VCaP (cell line): ENCODE measurements around the gene IGF1R.

ENCODE experiments used
- H3K27ac ChIP-seq: fragments of 450-650 bp; 2 replicates; pipeline ENCODE4 v1.5.1; 2017
- CTCF ChIP-seq: fragments of 450-650 bp; conservative IDR thresholded peaks from 2 replicates; pipeline ENCODE4 v1.5.1; 2017; ENCODE audit warnings: mild to moderate bottlenecking, moderate library complexity

Gene IGF1R

DNA sequence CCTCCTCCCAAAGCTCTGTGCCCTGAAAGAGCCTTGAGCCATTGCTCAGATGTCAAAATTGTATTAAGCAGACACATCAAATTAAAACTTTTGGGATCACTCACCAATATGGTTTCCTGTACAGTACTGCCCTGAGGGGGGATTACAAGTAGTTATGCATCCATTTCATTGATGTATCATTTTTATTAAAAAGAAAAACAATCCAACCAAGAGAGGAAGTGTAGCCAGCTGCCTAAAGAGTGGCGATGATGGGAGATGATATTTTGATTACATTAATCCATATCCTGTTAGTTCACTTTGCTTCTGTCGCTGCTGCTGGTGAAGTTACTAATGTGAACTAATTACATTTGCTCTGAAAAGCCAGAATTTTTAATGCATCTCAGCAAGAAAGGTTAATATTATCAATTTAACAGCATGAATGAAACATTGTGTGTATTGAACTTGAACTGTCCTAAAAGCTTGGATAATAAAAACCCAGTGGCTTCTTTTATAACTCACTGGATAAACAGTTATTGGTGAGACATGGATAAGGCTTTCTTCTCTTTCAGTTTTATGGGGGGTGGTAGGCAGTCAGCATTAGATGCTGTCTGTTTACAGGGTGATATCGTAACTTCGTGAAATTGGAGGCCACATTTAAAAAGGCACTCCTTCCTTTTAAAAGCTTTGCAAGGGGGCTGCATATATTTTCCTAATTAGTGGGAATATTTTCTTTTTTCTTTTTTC, 87.7 kb downstream of the IGF1R start:
- no peak for TF ChIP-seq CTCF
- H3K27ac ChIP-seq: peak overlapping the region; percentile 63

GRCh38 chr15:98737159-98737558, 88.8 kb downstream of the IGF1R start:
- H3K27ac ChIP-seq: peak overlapping the region; percentile 63
- no peak for TF ChIP-seq CTCF

DNA sequence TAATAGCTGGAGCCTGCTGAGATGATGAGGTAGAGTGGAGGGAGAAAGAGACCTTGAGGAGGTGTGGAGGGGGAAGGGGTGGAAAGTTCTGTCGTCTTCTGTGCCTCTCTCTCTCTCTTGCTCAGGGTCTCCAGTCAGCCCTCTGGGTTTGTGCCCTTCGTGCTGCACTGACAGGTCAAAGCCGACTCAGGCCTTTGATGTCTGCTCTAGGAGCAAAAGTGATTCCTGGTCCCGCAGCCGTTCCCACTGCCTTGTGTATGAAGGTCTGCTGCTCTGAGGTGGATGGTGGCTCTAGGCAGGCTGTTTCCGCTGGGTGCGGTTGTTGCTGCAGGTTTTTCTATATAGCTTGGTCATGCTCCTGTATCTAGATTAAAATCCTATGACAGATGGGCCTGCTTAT, 89.4 kb downstream of the IGF1R start:
- peak overlapping the region; percentile 63 for H3K27ac ChIP-seq
- no peak for TF ChIP-seq CTCF

GRCh38 chr15:98738689-98739401, 90.5 kb downstream of the IGF1R start:
- H3K27ac ChIP-seq: no peak overlapping the region
- no peak for TF ChIP-seq CTCF

DNA sequence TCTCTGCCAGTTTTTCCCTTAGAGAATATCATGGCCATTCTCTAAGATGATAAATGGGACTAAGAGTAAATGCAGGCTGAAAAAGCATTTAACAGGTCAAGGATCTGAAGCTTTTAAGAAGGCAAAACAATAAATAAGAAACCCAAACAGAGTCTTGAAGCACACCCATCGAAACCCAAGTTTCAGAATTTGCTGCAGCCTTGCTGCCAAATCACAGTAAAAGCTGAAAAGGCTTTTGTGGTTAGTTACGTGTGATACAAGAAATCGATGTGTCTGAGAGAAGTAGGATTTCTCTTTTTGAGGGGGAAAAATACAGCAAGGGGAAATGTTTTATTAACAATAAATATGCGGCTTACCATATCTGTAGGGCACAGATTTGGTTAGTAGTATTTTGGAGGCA, 92.0 kb downstream of the IGF1R start:
- no peak for TF ChIP-seq CTCF
- H3K27ac ChIP-seq: no peak overlapping the region

DNA sequence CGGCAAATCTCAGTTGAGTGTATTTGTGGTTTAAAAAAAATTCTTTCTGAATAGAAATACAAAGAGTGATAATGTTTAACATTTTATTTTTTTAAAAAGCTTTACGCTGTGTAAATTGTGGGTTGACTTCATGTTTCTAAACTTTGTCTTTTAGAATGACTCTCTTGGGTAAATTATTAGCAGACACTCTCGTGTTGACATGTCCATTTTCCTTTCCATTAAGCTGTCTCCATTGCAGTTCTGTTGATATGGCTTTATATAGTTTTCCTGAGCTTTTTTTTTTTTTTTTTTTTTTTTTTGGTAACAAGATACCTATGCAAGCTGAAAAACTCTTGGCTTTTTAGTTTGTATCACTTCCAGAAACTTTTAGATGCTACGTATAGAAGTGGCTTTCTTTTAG, 92.6 kb downstream of the IGF1R start:
- no peak overlapping the region for H3K27ac ChIP-seq
- TF ChIP-seq CTCF: no peak

DNA sequence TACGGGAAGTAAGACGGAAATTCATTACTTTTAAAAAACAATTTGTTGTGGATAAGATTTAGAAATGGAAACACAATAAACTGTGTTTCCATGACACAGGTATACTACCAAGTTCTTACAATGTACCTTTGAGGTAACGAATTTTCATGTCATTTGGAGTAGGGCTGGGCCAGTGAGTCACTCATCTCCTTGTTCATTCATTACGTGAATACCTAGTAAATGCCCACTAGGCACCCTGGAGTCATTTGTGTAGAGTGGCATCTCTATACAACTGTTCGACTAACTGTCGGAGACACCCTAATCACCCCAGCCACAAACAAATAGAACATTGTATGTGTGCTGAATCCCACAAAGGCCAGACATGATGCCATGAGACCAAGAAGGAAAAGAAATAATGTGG, 94.8 kb downstream of the IGF1R start:
- no peak for TF ChIP-seq CTCF
- H3K27ac ChIP-seq: no peak overlapping the region
